Ishikawa (cell line): Measurements from ENCODE around the gene GRHL3.

Experiments
- CEBPB ChIP-seq: IDR thresholded peaks from 2 replicates; pipeline ENCODE4 v1.6.1; 2012
- CREB1 ChIP-seq: IDR thresholded peaks from 2 replicates; pipeline ENCODE4 v1.6.1; 2012; ENCODE audit warnings: low read depth
- EP300 ChIP-seq: IDR thresholded peaks from 2 replicates; pipeline ENCODE4 v1.6.1; 2012; ENCODE audit warnings: borderline replicate concordance
- FOXM1 ChIP-seq: IDR thresholded peaks from 2 replicates; pipeline ENCODE4 v1.6.1; 2012; ENCODE audit warnings: low read depth, borderline replicate concordance
- NFIC ChIP-seq: IDR thresholded peaks from 2 replicates; pipeline ENCODE4 v1.6.1; 2012
- RAD21 ChIP-seq: IDR thresholded peaks from 2 replicates; pipeline ENCODE4 v1.6.1; 2012; ENCODE audit warnings: low read depth
- TAF1 ChIP-seq: IDR thresholded peaks from 2 replicates; pipeline ENCODE4 v1.6.1; 2012; ENCODE audit warnings: low read depth, mild to moderate bottlenecking
- ZBTB7A ChIP-seq: IDR thresholded peaks from 2 replicates; pipeline ENCODE4 v1.6.1; 2012; ENCODE audit warnings: low read depth
- TF ChIP-seq, protein P1 (sequence below): IDR thresholded peaks from 2 replicates; pipeline ENCODE4 v1.6.1; 2012; ENCODE audit warnings: low read depth, mild to moderate bottlenecking
- TF ChIP-seq, protein P2 (sequence below): IDR thresholded peaks from 2 replicates; pipeline ENCODE4 v1.6.1; 2012

DNA sequence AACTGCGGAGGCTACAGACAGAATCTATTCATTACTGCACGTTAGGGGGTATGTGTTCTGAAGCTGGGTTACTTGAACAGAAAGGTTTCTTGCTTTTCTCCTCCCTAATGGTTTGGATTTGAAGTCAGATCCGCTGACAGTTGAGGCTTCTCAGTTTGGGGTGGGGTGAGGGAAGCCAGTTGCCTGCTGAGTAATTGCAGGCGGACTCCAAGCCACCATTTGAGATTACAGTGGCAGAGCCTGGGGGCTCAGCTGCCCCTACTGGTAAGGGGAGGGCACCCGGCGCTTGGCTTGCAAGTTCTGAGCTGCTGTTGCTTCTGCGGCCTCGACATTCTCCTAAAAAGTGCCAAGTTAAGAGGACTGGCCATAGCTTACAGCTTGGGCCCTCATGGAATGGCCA lies 2.0 kb downstream of the GRHL3 start:
- TF ChIP-seq NFIC (no peak), TAF1 (no peak), EP300 (no peak), FOXM1 (no peak), CEBPB (no peak), CREB1 (no peak), ZBTB7A (no peak), RAD21 (no peak)
- TF ChIP-seq, protein P1, sequence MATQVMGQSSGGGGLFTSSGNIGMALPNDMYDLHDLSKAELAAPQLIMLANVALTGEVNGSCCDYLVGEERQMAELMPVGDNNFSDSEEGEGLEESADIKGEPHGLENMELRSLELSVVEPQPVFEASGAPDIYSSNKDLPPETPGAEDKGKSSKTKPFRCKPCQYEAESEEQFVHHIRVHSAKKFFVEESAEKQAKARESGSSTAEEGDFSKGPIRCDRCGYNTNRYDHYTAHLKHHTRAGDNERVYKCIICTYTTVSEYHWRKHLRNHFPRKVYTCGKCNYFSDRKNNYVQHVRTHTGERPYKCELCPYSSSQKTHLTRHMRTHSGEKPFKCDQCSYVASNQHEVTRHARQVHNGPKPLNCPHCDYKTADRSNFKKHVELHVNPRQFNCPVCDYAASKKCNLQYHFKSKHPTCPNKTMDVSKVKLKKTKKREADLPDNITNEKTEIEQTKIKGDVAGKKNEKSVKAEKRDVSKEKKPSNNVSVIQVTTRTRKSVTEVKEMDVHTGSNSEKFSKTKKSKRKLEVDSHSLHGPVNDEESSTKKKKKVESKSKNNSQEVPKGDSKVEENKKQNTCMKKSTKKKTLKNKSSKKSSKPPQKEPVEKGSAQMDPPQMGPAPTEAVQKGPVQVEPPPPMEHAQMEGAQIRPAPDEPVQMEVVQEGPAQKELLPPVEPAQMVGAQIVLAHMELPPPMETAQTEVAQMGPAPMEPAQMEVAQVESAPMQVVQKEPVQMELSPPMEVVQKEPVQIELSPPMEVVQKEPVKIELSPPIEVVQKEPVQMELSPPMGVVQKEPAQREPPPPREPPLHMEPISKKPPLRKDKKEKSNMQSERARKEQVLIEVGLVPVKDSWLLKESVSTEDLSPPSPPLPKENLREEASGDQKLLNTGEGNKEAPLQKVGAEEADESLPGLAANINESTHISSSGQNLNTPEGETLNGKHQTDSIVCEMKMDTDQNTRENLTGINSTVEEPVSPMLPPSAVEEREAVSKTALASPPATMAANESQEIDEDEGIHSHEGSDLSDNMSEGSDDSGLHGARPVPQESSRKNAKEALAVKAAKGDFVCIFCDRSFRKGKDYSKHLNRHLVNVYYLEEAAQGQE: no peak
- TF ChIP-seq, protein P2, sequence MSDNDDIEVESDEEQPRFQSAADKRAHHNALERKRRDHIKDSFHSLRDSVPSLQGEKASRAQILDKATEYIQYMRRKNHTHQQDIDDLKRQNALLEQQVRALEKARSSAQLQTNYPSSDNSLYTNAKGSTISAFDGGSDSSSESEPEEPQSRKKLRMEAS: no peak
